22Rv1 (cell line): ENCODE measurements around the gene PLPP1.

Experiments used
- H3K27ac ChIP-seq: fragments of 450-650 bp; 2 replicates; pipeline ENCODE4 v1.5.1; 2017
- CTCF ChIP-seq: fragments of 450-650 bp; IDR thresholded peaks from 2 replicates; pipeline ENCODE4 v1.5.1; 2017; ENCODE audit warnings: mild to moderate bottlenecking
- ZFX ChIP-seq: fragments of 450-650 bp; IDR thresholded peaks from 2 replicates; pipeline ENCODE4 v1.6.1; 2017; ENCODE audit warnings: antibody characterized with exemption, borderline replicate concordance

Gene PLPP1

DNA sequence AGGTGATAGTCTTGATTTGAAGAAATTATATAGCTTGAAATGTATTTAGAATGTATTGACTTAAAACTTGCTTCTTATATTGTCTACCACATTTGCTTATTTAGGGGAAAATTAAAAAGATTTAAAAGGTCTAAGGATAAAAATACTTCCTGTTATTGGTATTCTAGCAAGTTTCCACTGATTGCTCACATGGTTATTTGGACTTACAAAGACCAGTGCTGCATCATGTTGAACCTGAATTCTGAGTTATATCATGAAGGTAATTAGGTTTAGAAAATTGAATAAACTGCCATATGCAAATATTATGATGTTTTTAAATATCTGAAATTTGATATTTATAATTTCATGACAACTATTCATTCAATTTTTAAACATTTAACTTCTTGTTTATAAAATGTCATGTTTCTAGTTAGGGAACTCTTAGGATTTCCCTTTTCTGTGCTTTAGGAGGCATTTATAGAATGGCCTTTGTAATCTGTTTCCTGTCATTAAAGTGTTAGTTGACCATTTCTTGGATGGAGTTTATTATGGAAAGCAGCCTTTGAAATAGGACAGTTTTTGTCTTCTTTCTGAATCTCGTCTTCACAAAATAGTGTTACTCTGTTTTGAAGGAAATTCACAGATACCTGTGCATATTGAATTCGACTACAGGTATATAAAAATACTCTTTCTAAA lies 141.1 kb downstream of the PLPP1 start:
- no peak overlapping the region for H3K27ac ChIP-seq
- TF ChIP-seq ZFX (no peak), CTCF (no peak)

DNA sequence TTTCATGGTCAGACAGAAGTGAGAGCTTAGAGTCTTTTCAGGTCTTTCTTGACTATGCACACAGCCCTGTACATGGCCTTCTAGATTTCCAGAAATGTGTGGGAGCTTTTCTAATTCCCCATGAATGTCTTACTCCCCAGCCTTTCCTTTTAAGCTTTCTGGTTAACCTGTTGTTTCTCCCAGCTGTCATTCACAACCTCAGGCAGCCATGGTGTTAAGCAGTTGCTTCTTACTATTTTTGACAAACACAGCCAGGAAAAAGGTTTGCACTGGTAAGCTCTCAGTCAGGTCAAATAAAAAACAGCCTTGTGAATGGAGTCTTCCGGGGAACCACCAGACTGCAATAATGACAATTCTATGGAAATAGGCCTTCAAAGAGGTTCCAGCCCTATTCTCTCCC lies 142.1 kb downstream of the PLPP1 start:
- TF ChIP-seq CTCF (no peak), ZFX (no peak)
- H3K27ac ChIP-seq, result no peak overlapping the region

GRCh38 chr5:55391707-55392106 lies 143.1 kb downstream of the PLPP1 start:
- H3K27ac ChIP-seq, result no peak overlapping the region
- TF ChIP-seq ZFX (no peak), CTCF (no peak)

GRCh38 chr5:55387865-55388264 lies 146.9 kb downstream of the PLPP1 start:
- TF ChIP-seq CTCF (no peak), ZFX (no peak)
- no peak overlapping the region for H3K27ac ChIP-seq

DNA sequence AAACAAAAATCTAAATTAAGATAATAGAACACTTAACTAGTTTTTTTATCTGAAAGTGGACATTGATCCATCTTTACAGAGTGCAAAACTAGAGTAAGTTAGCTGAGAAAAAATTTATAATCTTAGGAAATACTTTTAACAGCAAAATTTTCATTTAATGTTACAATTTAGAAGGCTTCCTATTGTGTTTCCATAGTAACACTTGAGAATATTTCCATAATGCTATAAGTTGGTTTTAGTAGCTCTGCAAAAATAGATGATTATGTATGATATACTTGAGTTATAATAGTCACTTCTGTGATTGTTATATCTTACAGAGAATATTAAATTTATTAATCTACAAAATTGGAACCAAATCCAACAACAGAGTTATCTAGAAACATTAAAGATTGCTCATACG lies 148.4 kb downstream of the PLPP1 start:
- no peak for TF ChIP-seq ZFX
- no peak for TF ChIP-seq CTCF
- no peak overlapping the region for H3K27ac ChIP-seq

DNA sequence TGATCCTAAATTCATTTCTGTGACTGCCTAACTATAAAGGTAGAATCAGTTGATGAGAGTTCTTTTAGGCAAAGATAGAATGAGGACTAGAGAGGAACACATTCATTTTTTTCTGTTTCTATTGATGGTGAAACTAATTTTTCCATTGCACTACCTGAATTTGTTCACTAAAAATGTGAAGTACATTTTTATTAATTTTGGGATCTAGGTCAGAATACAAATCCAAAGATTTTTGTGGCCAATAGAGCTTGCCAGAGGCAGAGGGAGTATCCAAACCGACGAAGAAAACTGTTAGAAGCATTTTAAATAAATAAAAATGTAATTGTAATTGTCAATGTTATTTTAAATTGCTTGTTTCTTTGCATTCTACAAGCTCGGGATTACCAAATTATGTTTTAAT lies 148.9 kb downstream of the PLPP1 start:
- TF ChIP-seq CTCF (no peak), ZFX (no peak)
- no peak overlapping the region for H3K27ac ChIP-seq

DNA sequence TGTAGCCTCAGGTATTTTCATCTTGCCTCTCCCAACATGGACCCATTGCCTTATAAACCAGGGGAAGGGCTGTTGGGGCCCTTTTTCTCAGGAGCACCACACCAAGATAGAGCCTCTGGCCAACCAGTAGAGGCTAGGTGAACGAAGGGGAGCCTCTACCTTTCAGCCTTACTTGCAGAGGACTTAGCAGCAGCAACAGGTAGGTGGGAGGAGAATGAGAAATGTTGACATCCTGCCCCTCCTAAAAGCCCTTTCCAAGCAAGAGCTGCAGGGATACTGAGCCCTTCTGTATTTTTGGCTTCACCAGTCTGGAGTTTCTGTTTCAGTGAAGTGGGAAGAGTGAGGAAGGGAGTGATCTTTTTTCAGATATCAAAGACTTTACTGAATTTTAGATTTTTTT lies 149.5 kb downstream of the PLPP1 start:
- H3K27ac ChIP-seq, result no peak overlapping the region
- no peak for TF ChIP-seq CTCF
- TF ChIP-seq ZFX, result no peak
